B cell (primary cell): Measurements from ENCODE around the gene HS1BP3. TPM values are rescaled to one million over a fixed set of nuclear protein-coding genes. Genes with fewer than 3 reads are reported as not detected.

ENCODE experiments used
- ATAC-seq: fragments of 200-7000 bp; cut with Tn5 transposase; one replicate; pipeline ENCODE4 v1.10.0; 2021; ENCODE audit warnings: low read depth, mild to moderate bottlenecking, moderate number of reproducible peaks, moderate library complexity
- CTCF ChIA-PET: fragments of 350-600 bp; sonication (Branson Sonifier 250); formaldehyde crosslinking; loops from one replicate; lab custom pipeline; 2021; ENCODE audit warnings: antibody characterized with exemption, inconsistent platforms; lab: Charles Lee
- POLR2A ChIA-PET: fragments of 350-600 bp; sonication (Branson Sonifier 250); formaldehyde crosslinking; loops from one replicate; lab custom pipeline; 2021; ENCODE audit warnings: antibody characterized with exemption; lab: Charles Lee
- DNase-seq: peaks from one replicate; pipeline ENCODE4 v3.0.0; 2013
- H2AFZ ChIP-seq: 2 replicates; pipeline ENCODE4 v1.6.1; 2012; ENCODE audit warnings: mild to moderate bottlenecking, low read depth, low read length; ENCODE audit not compliant: insufficient read depth, poor library complexity, severe bottlenecking
- H3K27ac ChIP-seq, 2 donors: 1 replicate in 1 of 2; 2 replicates in 1 of 2; pipeline ENCODE4 v1.5.1; 2012 to 2013; ENCODE audit warnings: low read length in 2 of 2, mild to moderate bottlenecking in 2 of 2, moderate library complexity in 1 of 2
- H3K27me3 ChIP-seq, 4 experiments: fragments of 200-600 bp in 1 of 4; sonication (generic) in 1 of 4; replicated peaks in 1 of 4; 1 replicate in 2 of 4; 2 replicates in 2 of 4; pipeline versions ENCODE4 v1.6.1 to v1.7.0; 2013 to 2016; ENCODE audit warnings: low read length in 3 of 4, mild to moderate bottlenecking in 2 of 4, mixed read lengths in 1 of 4, moderate library complexity in 1 of 4; ENCODE audit not compliant: insufficient read depth in 4 of 4, control insufficient read depth in 3 of 4; ENCODE audit errors: control extremely low read depth in 1 of 4
- H3K36me3 ChIP-seq, 2 experiments: replicated peaks in 1 of 2; 1 replicate in 1 of 2; 2 replicates in 1 of 2; pipeline versions ENCODE4 v1.6.1 to v1.7.1; 2013; ENCODE audit warnings: low read length in 1 of 2; ENCODE audit not compliant: insufficient read depth in 2 of 2, control insufficient read depth in 1 of 2; ENCODE audit errors: control extremely low read depth in 1 of 2, extremely low read depth in 1 of 2
- H3K4me1 ChIP-seq, 2 donors: fragments of 200-600 bp in 1 of 2; sonication (generic) in 1 of 2; 1 replicate in 1 of 2; 2 replicates in 1 of 2; pipeline versions ENCODE4 v1.5.1 to v1.6.1; 2013 to 2017; ENCODE audit warnings: low read length in 2 of 2; ENCODE audit not compliant: control insufficient read depth in 2 of 2, insufficient read depth in 2 of 2
- H3K4me2 ChIP-seq: replicated peaks from 2 replicates; pipeline ENCODE3; 2012; ENCODE audit warnings: mild to moderate bottlenecking, low read depth, low read length; ENCODE audit not compliant: poor library complexity, severe bottlenecking
- H3K4me3 ChIP-seq, 5 experiments: fragments of 200-600 bp in 1 of 5; sonication (generic) in 1 of 5; 1 replicate in 3 of 5; 2 replicates in 2 of 5; pipeline versions ENCODE4 v1.5.1 to v1.7.0; 2011 to 2016; ENCODE audit warnings: low read length in 4 of 5, mild to moderate bottlenecking in 4 of 5, low read depth in 2 of 5, control low read depth in 1 of 5, moderate library complexity in 1 of 5; ENCODE audit not compliant: insufficient read depth in 1 of 5; ENCODE audit errors: control extremely low read depth in 1 of 5, extremely low read depth in 1 of 5
- H3K79me2 ChIP-seq: fragments of 200-600 bp; sonication (generic); one replicate; pipeline ENCODE4 v1.6.0; 2016; ENCODE audit warnings: low read length; ENCODE audit not compliant: control insufficient read depth, insufficient read depth
- H3K9ac ChIP-seq: fragments of 200-600 bp; sonication (generic); 2 replicates; pipeline ENCODE4 v1.6.1; 2017; ENCODE audit warnings: mild to moderate bottlenecking, low read length, moderate library complexity
- H3K9me3 ChIP-seq, 3 donors: one replicate each; pipeline versions ENCODE4 v1.6.1 to v1.7.1; 2013; ENCODE audit warnings: low read length in 2 of 3; ENCODE audit not compliant: control insufficient read depth in 2 of 3, insufficient read depth in 1 of 3; ENCODE audit errors: control extremely low read depth in 1 of 3
- H4K20me1 ChIP-seq: 2 replicates; pipeline ENCODE4 v1.6.0; 2012; ENCODE audit warnings: mild to moderate bottlenecking, low read length; ENCODE audit not compliant: insufficient read depth, control insufficient read depth, poor library complexity, severe bottlenecking
- H3K27ac Mint-ChIP-seq: one replicate; pipeline ENCODE4 v1.8.0; 2021; ENCODE audit warnings: mixed read lengths
- H3K27me3 Mint-ChIP-seq: one replicate; pipeline ENCODE4 v1.8.0; 2021; ENCODE audit warnings: mixed read lengths
- H3K4me1 Mint-ChIP-seq: one replicate; pipeline ENCODE4 v1.8.0; 2021; ENCODE audit warnings: mixed read lengths
- H3K4me3 Mint-ChIP-seq: one replicate; pipeline ENCODE4 v1.8.0; 2021; ENCODE audit warnings: mixed read lengths
- H3K9me3 Mint-ChIP-seq: one replicate; pipeline ENCODE4 v1.8.0; 2022; ENCODE audit warnings: mixed read lengths; ENCODE audit not compliant: insufficient read depth
- CTCF ChIP-seq: fragments of 200-600 bp; IDR thresholded peaks from one replicate; pipeline ENCODE4 v1.8.0; 2022; ENCODE audit warnings: antibody characterized with exemption, mild to moderate bottlenecking
- EZH2 ChIP-seq: IDR thresholded peaks from 2 replicates; pipeline ENCODE4 v1.6.1; 2012; ENCODE audit warnings: borderline replicate concordance, low read depth, mild to moderate bottlenecking, moderate library complexity, low read length; ENCODE audit not compliant: insufficient read depth, poor library complexity, severe bottlenecking
- WGBS: methylation state at CpG from one replicate; pipeline ENCODE4 v1.1.5; 2013; ENCODE audit warnings: missing lambda C conversion rate; ENCODE audit not compliant: insufficient coverage; 5-methylcytosine and 5-hydroxymethylcytosine counted together
- intact Hi-C: fragments of 100-400 bp; cut with micrococcal nuclease; formaldehyde crosslinking; loops from one replicate; pipeline ENCODE4 v1.10.0; 2022
- polyA plus RNA-seq: library from polyadenylated mRNA; depleted of rRNA; stranded (reverse); fragments of >200 nt; gene quantifications from 2 replicates; pipeline ENCODE4 v1.2.3, GENCODE V29; 2012
- total RNA-seq, 2 donors: library from RNA; stranded (reverse); fragments of 120-200 nt in 1 of 2; gene quantifications; 1 replicate in 1 of 2; 2 replicates in 1 of 2; pipeline versions ENCODE4 v1.2.3 to v1.2.4, GENCODE V29; 2013 to 2022

Gene HS1BP3
- total and polyA plus RNA-seq, 2 donors (not counting 1 experiment from before 2014, with no cell fraction given), result 27.8 to 28.7 TPM

GRCh38 chr2:20652141-20652540, 1.2 kb upstream of the HS1BP3 start:
- Histone ChIP-seq H3K36me3 (no peaks in the 10 kb centered on the region), H3K4me1 (peaks cover 39 to 44% of the 10 kb centered on the region in 2 donors), H3K27ac (no peak overlapping the region), H2AFZ (no peak overlapping the region), H3K27me3 (peaks cover 0 to 4% (median 0%) of the 10 kb centered on the region in 4 experiments), H3K4me3 (no peak overlapping the region), H4K20me1 (peaks cover 6% of the 10 kb centered on the region), H3K79me2 (peaks cover 36% of the 10 kb centered on the region), H3K9ac (no peak overlapping the region), H3K9me3 (no peaks in the 10 kb centered on the region), H3K4me2 (no peak overlapping the region)
- DNase-seq (no peak), ATAC-seq (no peak)
- no peaks in the 10 kb centered on the region for H3K9me3 Mint-ChIP-seq
- H3K27me3 Mint-ChIP-seq, result peaks cover 3% of the 10 kb centered on the region
- intact Hi-C loops, result loop anchor here (5.0 kb wide), 1 partner anchor 55 kb away; no protein-coding TSS in a partner anchor
- TF ChIP-seq CTCF (no peak), EZH2 (no peak)
- 97% methylated on average over 5 of the region's 7 CpGs for WGBS
- H3K4me1 Mint-ChIP-seq, result peaks cover 44% of the 10 kb centered on the region
- ChIA-PET CTCF (interaction anchor here (1.3 to 9.9 kb wide), 10 partner anchors 10 to 696 kb away, joined by 4 to 139 read pairs (median 16); partner anchors contain the start of genes GDF7, LDAH and RHOB), POLR2A (interaction anchor here (1.7 to 2.9 kb wide), 2 partner anchors 14 to 205 kb away, joined by 11 to 29 read pairs; partner anchors contain the start of genes GDF7 and RHOB)
- H3K4me3 Mint-ChIP-seq, result peak overlapping the region; percentile 88
- H3K27ac Mint-ChIP-seq, result peak overlapping the region; percentile 59

GRCh38 chr2:20651731-20652099, 817 bp upstream of the HS1BP3 start:
- Mint-ChIP-seq H3K4me1 (peaks cover 47% of the 10 kb centered on the region), H3K4me3 (peak overlapping the region; percentile 88), H3K27ac (peak overlapping the region; percentile 97), H3K27me3 (peaks cover 3% of the 10 kb centered on the region), H3K9me3 (no peaks in the 10 kb centered on the region)
- peak overlapping the region; percentile 93 to 94 for H3K27ac ChIP-seq
- CTCF ChIA-PET, result interaction anchor here (0.6 to 9.9 kb wide), 23 partner anchors 10 to 696 kb away, joined by 3 to 139 read pairs (median 6); partner anchors contain the start of genes GDF7, LDAH and RHOB
- peak overlapping the region; percentile 98 for H2AFZ ChIP-seq
- H3K9ac ChIP-seq, result peak overlapping the region; percentile 74
- intact Hi-C loops, result loop anchor here (1.0 to 5.0 kb wide), 8 partner anchors 10 to 751 kb away; partner anchors contain the start of genes LAPTM4A, LDAH, RHOB and TTC32
- TF ChIP-seq CTCF (no peak), EZH2 (no peak)
- WGBS, result 67% methylated on average over 3 of the region's 7 CpGs
- peaks cover 41 to 48% of the 10 kb centered on the region in 2 donors for H3K4me1 ChIP-seq
- peak overlapping the region in 4 of 5 experiments; percentile 50 to 65 (median 62) for H3K4me3 ChIP-seq
- no peaks in the 10 kb centered on the region for H3K36me3 ChIP-seq
- H3K27me3 ChIP-seq, result peaks cover 0 to 4% (median 0%) of the 10 kb centered on the region in 4 experiments
- peaks cover 39% of the 10 kb centered on the region for H3K79me2 ChIP-seq
- peaks cover 6% of the 10 kb centered on the region for H4K20me1 ChIP-seq
- POLR2A ChIA-PET, result interaction anchor here (0.6 to 2.9 kb wide), 7 partner anchors 10 to 311 kb away, joined by 3 to 29 read pairs (median 5); partner anchors contain the start of genes GDF7 and RHOB
- no peaks in the 10 kb centered on the region for H3K9me3 ChIP-seq
- peak overlapping the region; percentile 95 for H3K4me2 ChIP-seq
- ATAC-seq (no peak), DNase-seq (no peak)
